HG03175 (cell line): ENCODE measurements around the gene HS3ST5.
"Not testable (repeated sequence)": the region's sequence is repeated elsewhere in the genome, so short reads cannot be mapped to it uniquely, and the experiment has no call there.

ENCODE experiments used
- ATAC-seq: cut with Tn5 transposase; IDR thresholded peaks from one replicate; pipeline ENCODE4 v1.9.1; 2021; ENCODE audit warnings: mild to moderate bottlenecking, moderate library complexity; ENCODE audit not compliant: unreplicated experiment

HS3ST5 gene

GRCh38 chr6:114106020-114106419 is 236.8 kb downstream of the HS3ST5 start:
- no peak for ATAC-seq

GRCh38 chr6:114101255-114101654 is 241.6 kb downstream of the HS3ST5 start:
- no peak for ATAC-seq

DNA sequence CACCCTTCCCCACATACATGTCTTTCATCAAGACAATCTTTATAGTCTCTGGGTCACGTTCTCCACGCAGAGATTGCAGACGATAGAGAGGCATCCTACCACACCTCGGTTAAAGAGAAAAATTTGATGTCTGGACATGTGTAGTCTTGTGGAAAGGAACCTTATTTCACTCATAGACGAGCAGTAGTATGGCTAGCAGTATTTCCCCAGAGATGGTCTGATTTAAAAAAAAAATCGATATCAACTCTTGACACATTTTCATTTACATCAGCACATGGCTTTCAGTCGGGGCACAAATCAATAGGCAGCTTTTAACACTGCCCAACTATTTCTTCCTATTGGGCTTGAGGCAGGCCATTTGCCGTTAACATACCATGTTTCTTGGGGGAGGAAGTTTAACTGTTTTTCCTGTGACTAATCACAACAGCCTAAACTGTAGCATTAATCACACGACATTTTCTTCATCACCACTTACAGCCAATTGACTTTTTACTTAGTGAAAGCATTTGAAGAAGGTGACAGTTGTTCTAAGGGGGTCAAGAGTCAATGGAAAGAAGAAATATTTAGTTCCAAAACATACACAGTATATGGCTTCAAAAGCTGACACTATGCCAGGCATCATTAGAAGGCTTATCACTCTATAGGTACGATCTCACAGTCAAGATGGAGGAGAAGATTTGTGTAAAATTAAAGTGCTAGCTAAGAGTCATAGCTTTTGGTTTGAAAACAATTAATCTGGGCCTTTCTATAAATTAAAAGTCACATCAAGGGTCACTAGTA is 242.4 kb downstream of the HS3ST5 start:
- ATAC-seq = no peak

GRCh38 chr6:114096561-114097172 is 246.2 kb downstream of the HS3ST5 start:
- ATAC-seq = peak; percentile 67

- ATAC-seq = no peak
Observed at GRCh38 chr6:114092943-114093342, 249.9 kb downstream of the HS3ST5 start.

- no peak for ATAC-seq
Observed at GRCh38 chr6:114090626-114091025, 252.2 kb downstream of the HS3ST5 start.

- ATAC-seq = no peak
Observed at GRCh38 chr6:114087496-114087895, 255.3 kb downstream of the HS3ST5 start.

DNA sequence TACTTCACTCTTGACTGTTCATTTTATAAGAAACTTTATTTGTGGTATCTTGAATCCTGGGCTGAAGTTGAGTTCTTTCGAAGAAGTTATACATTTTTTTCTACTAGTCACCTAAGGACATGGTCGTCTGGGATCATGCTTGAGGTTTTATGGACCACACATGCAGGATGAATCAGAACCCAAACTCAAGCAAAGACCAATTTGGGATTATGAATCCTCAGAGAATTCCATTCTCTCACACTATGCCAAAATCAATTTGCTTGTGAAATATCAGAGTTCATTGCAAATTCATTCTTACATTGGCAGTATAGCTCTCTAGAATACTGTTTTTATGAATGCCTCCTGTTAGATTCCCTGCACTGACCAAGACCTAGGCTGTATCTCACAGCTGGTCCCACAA is 257.6 kb downstream of the HS3ST5 start:
- no peak for ATAC-seq

DNA sequence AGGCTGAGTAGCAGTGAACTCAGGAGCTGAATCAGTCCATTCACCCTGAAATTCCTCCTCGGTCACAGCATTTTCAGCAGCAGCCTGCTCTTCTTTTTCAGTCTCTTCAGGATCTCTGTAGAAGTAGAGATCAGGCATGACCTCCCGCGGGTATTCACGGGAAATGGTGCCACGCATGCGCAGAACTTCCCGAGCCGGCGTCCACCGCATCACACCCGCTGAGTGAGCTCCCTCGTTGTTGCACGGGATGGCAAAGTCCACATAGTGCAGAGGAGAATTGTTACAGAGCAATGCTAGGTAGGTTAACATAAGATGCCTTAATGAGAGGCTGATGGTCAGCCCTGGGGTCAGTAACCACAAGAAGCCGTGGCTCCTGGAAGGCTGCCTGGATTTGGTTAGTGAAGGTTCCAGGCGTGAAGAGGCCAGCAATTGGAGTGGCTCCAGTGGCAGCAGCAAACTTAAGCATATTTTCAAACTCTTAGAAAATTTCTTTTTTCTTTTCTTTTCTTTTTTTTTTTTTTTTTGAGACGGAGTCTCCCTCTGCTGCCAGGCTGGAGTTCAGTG is 258.4 kb downstream of the HS3ST5 start:
- no peak for ATAC-seq

DNA sequence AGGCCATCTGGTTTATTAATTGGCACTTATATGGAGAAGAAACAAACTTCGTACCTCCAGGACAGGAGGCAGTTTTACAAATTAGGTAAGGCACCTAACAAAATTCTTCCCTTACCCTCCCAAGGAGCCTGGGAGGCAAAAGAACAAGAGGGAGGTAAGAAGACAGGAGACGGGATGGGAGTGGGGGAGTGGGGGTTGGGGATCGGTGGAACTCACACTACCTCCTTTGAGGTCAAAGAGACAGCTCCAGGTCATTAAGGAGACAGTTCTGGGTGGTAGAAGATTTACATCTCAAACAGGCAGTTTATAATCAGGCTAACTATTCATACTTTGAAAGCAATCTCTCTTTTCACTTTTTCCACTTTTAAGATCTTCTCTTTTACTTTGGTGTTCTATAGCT is 259.6 kb downstream of the HS3ST5 start:
- no peak for ATAC-seq

DNA sequence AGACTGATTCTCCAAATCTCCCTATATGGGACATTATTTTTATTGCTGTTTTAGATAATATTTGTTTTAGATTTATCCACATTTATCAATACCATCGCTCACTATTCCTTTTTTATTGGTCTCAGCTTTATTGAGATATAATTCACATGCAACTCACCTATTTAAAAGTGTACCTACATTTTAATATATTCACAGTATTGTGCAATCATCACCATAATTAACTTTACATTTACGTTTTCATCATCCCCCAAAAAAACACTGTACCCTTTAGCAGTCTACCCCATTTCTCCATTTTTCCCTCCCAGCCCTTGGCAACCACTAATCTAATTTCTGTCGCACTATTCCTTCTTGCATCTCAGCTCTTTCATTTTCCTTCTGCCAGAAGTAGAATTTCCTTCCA is 261.1 kb downstream of the HS3ST5 start:
- ATAC-seq = no peak

DNA sequence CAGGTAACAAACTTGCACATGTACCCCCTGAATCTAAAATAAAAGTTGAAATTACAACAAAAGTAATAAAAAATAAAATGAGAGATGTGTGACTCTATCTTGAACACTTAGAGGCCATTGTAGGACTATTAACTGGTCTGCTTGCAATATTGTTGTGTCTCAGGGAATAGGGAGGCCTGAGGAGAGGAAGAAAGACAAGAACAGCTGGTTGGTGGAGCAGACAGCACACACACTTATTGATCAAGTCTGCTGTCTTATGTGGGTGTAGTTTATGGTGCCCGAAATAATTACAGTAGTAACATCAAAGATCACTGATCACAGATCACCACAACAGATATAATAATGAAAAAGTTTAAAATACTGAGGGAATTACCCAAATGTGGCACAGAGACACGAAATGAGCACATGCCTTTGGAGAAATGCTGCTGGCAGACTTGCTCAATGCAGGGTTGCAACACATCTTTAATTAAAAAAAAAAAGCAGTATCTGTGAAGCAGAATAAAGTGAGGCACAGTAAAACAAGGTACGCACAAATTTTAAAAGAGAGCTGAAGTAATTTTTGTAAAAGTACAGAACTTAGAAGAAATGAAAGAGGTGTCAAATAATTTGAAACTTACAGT is 261.8 kb downstream of the HS3ST5 start:
- no peak for ATAC-seq

DNA sequence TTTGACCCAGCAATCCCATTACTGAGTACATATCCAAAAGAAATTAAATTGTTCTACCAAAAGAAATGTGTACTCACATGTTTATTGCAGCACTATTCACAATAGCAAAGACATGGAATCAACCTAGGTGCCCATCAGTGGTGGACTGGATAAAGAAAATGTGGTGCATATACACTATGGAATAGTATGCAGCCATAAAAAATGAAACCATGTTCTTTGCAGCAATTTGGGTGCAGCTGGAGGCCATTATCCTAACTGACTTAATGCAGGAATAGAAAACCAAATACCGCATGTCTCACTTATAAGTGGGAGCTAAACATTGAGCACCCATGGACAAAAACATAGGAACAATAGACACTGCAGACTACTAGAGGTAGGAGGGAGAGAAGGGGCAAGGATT is 262.4 kb downstream of the HS3ST5 start:
- not testable (repeated sequence) for ATAC-seq

DNA sequence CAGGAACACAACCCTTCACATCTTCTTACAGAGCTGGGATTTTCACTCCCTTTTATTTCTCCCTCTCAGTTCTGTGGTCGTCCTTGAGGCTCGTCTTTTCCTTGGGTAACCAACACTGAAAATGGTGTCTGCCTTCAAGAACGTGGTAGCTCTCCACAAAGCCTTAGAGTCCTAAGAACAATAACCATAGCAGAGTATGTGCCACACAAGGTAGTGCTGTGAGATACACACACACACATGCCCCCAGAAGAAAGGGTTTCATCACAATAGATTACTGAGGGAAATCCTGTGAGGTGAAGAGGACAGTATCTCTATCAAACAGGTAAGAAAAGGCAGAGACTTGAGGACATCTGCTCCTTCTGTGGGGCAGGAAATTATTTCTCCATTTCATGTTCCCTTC is 267.0 kb downstream of the HS3ST5 start:
- no peak for ATAC-seq

- ATAC-seq = no peak
Observed at GRCh38 chr6:114075300-114075699, 267.5 kb downstream of the HS3ST5 start.

- ATAC-seq = no peak
Observed at GRCh38 chr6:114068771-114069170, 274.1 kb downstream of the HS3ST5 start.

DNA sequence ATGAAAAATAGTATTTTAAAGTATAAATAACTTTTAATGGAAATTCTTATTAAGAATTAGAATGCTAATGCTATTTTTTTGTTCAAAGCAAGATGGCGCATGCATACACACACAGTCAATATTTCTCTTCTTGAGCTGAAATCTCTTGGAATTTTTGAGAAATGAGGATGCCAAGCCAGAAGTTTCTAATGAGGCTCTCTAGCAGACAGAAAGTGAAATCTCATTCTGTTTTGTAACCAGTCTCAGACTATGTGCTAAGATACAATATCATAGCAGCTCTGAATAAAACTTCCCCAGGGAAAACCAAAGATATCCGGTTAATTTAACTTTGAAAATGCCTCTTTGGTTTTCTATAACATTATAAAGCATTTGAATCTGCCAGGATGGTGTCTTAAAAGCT is 274.7 kb downstream of the HS3ST5 start:
- ATAC-seq = no peak

GRCh38 chr6:114064862-114065261 is 278.0 kb downstream of the HS3ST5 start:
- ATAC-seq = no peak

DNA sequence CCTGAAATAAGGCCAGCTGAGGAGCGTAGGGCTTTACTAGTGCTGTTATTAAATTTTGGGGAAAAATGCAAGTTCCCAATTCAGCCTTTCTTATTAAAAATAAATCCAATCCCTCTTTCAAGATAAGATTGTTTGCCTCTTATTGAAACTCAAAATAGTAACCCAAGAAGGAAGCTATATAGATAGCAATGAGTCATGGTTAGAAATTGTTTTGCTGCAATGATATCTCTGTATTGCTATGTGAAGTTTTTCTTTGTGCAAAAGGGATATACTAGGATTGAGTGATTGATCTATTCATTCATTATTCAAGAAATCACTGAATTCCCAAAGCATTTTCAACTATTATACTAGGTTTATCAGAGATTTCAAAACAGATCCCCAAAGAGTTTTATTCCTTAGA is 278.9 kb downstream of the HS3ST5 start:
- no peak for ATAC-seq

GRCh38 chr6:114062199-114062598 is 280.6 kb downstream of the HS3ST5 start:
- no peak for ATAC-seq

- no peak for ATAC-seq
Observed at GRCh38 chr6:114061741-114062140, 281.1 kb downstream of the HS3ST5 start.

DNA sequence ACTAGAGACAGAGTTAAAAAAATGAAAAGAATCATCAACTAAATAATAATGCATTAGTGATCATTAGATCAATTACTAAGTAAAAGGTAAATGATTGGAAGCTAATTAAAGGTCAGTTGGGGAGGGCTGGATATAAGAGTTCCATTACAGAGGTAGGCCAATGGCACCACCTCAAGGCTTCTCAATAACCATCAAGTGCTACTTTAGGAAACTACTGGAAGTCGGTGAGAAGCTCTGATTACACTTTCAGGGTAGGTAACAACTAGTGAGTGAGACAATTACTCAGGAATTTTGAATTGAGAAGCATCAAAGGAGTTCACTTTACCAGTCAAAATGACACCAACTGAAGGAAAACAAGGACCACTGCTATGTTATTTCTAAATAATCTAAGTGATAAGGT is 281.7 kb downstream of the HS3ST5 start:
- no peak for ATAC-seq
